Astrocyte of the cerebellum (primary cell): ENCODE data around the gene PRKN.

ENCODE experiments used
- DNase-seq: peaks from one replicate; pipeline ENCODE4 v3.0.0-alpha.2; 2011; ENCODE audit warnings: low read depth
- H3K4me3 ChIP-seq: 2 replicates; pipeline ENCODE4 v1.5.1; 2011; ENCODE audit warnings: mild to moderate bottlenecking, low read depth, low read length, moderate library complexity
- in situ Hi-C: cut with HindIII; loops from 2 replicates; pipeline ENCODE4 v1.10.0; 2017; ENCODE audit warnings: low sequenced_read_pairs
- TF ChIP-seq, protein P1 (sequence below): IDR thresholded peaks from 2 replicates; pipeline ENCODE4 v1.5.1; 2012; ENCODE audit warnings: low read length, low read depth, moderate library complexity, mild to moderate bottlenecking; ENCODE audit errors: missing control alignments

Gene PRKN

DNA sequence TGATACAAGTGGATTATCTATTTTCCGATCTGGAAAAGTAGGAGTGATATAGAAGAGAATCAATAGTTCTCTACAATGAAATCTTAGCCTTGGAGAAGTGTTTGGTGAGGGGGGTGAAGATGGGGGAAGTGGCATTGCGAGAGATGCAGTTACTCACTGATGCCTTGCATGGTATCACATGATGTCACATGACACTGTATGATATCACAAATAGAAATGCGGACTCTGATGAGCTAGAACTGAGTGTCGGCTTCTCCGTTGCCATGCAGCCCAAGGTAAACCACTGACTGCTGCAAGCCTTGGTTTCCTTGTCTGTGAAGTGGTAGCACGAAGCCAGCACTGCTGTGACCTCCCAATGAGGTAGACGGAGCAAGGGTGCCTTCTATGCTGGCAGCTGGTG lies 1050.4 kb downstream of the PRKN start:
- H3K4me3 ChIP-seq = no peak overlapping the region
- DNase-seq = no peak
- TF ChIP-seq, protein P1, sequence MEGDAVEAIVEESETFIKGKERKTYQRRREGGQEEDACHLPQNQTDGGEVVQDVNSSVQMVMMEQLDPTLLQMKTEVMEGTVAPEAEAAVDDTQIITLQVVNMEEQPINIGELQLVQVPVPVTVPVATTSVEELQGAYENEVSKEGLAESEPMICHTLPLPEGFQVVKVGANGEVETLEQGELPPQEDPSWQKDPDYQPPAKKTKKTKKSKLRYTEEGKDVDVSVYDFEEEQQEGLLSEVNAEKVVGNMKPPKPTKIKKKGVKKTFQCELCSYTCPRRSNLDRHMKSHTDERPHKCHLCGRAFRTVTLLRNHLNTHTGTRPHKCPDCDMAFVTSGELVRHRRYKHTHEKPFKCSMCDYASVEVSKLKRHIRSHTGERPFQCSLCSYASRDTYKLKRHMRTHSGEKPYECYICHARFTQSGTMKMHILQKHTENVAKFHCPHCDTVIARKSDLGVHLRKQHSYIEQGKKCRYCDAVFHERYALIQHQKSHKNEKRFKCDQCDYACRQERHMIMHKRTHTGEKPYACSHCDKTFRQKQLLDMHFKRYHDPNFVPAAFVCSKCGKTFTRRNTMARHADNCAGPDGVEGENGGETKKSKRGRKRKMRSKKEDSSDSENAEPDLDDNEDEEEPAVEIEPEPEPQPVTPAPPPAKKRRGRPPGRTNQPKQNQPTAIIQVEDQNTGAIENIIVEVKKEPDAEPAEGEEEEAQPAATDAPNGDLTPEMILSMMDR = no peak
- in situ Hi-C loops = no loop called here

DNA sequence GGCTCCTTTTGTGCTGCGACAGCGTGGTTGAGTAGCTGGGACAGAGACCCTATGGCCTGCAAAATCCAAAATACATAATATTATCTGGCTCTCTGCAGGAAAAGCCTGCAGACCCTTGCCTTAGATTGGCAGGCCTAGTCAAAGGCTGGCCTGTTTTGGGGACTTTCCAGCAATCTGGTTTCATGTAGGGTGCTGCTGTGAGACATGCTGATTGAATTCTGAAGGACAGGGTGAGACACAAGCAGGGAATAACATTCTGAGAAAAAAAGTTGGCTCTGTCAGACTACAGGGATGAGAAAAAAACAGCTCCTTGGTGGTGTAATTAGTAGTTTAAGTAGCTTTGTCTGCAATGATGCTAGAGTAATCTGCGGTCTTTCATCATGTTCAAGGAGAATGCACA lies 1051.0 kb downstream of the PRKN start:
- no peak overlapping the region for H3K4me3 ChIP-seq
- no peak for DNase-seq
- TF ChIP-seq, protein P1 = no peak
- in situ Hi-C loops = no loop called here

DNA sequence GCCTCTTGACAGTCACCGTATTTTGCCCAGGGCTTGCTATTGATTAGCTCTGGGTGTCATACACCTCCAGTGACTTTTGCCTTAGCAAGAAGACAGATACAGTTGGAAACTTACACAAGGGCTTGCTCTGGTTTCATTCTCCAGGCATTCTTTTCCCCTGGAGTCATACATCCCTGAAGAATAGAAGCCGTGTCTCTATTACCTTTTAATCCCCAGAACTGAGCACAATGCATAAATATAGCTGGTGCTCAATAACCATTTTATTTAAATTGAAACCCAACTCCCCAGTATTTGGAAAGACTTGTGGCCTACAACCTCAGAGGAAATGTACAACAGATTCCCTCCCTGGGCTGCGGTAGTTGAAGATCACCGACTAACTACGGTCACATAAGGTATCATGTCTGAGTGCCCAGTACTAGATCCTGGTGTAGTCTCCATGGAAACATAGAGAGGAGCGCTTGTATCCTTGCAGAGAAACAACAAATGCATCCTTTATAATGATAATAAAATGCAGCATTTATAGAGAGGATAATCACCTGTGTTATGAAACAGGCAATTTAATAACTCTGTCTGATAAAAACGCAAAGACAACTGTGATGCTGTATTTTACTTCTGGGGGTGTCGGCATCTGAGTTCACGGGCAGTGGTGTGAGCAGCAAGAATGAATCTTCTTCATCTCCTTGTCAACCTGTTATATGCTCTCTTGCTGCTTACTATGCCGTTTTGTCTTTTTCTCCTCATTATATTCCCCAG lies 1052.5 kb downstream of the PRKN start:
- TF ChIP-seq, protein P1 = no peak

DNA sequence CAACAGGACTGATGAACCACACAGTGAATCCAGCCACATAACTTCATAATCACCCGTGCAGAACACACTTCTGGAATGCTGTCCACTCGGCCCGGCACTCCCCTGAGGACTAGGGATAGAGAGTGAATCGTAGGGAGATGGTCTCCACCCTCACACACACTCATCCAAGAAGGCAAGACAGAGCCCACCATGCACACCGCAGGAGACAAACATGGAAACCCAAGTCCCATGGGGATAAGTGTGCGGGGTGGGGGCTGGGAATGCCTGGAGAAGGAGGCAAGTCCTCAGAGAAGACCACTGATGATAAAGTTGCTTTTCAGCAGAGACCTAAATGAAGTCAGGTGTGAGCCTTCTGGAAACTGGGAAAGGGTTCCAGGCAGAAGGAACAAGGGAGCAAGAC lies 1054.5 kb downstream of the PRKN start:
- TF ChIP-seq, protein P1 = no peak
- H3K4me3 ChIP-seq = no peak overlapping the region
- no peak for DNase-seq
- in situ Hi-C loops = no loop called here

More for the DNA sequence above, 1052.5 kb downstream of the PRKN start:
- no peak overlapping the region for H3K4me3 ChIP-seq
- DNase-seq = no peak
- in situ Hi-C loops = no loop called here

DNA sequence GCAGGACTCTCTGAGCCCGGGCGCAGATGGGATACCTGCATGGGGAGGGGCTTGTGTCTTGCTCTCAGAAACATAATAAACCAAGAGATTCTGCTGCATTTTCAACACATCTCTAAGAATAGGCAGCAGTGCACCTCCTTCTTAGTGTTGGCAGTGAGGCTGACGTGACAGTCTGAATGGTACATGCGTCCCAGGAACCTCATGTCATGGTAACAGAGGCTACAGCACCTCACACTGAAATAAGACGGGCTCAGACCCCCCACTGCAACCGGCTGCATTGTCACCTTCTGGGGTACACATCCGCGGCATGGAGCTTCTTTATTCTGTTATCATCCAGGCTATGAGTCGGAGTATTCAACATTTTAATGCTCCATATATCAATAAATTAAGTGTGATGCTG lies 1056.4 kb downstream of the PRKN start:
- DNase-seq = no peak
- TF ChIP-seq, protein P1 = no peak
- in situ Hi-C loops = no loop called here

DNA sequence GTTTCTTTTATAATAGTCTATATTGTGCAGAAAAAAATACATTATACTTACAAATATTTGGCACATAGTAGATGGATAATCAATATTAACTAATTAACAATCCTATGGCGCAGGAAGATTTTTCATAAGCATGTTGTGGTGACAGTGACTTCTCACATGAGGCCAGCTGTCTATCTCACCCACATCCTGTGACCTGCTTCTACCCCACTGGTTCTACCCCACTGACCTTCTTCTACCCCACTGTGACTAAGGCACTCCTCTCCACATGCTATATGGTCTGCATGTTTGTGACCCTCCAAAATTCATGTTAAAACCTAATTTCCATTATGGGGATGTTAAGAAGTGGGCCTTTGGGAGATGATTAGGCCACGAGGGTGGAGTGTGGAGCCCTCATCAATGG lies 1058.9 kb downstream of the PRKN start:
- TF ChIP-seq, protein P1 = no peak
- in situ Hi-C loops = no loop called here
- H3K4me3 ChIP-seq = no peak overlapping the region
- DNase-seq = no peak

More for the DNA sequence above, 1056.4 kb downstream of the PRKN start:
- no peak overlapping the region for H3K4me3 ChIP-seq
